Thymus (tissue), 11 donors: ENCODE results near the gene ATP13A3. TPM values are rescaled to one million over a fixed set of nuclear protein-coding genes. Genes with fewer than 3 reads are reported as not detected.

ENCODE experiments used
- DNase-seq, 9 donors: peaks; one replicate each; pipeline ENCODE4 v3.0.0-alpha.2; 2013; ENCODE audit warnings: low spot score in 9 of 9, low read depth in 6 of 9, missing footprints in 1 of 9
- H3K27ac ChIP-seq, 2 donors: one replicate each; pipeline ENCODE4 v1.5.1; 2013; ENCODE audit warnings: control low read depth in 1 of 2, low read depth in 1 of 2, low read length in 1 of 2, mild to moderate bottlenecking in 1 of 2, moderate library complexity in 1 of 2
- H3K27me3 ChIP-seq, 2 donors: one replicate each; pipeline ENCODE4 v1.5.1; 2013; ENCODE audit warnings: low read length in 1 of 2; ENCODE audit not compliant: control insufficient read depth in 2 of 2, insufficient read depth in 1 of 2
- H3K36me3 ChIP-seq, 2 donors: one replicate each; pipeline ENCODE4 v1.5.1; 2013; ENCODE audit warnings: low read length in 1 of 2, mild to moderate bottlenecking in 1 of 2, moderate library complexity in 1 of 2; ENCODE audit not compliant: control insufficient read depth in 2 of 2, insufficient read depth in 2 of 2
- H3K4me1 ChIP-seq, 2 donors: one replicate each; pipeline ENCODE4 v1.5.1; 2013; ENCODE audit warnings: low read length in 2 of 2; ENCODE audit not compliant: control insufficient read depth in 2 of 2, insufficient read depth in 2 of 2
- H3K4me3 ChIP-seq, 2 donors: one replicate each; pipeline ENCODE4 v1.5.1; 2013; ENCODE audit warnings: low read length in 2 of 2, control low read depth in 1 of 2, mild to moderate bottlenecking in 1 of 2
- H3K9me3 ChIP-seq, 2 donors: one replicate each; pipeline ENCODE4 v1.5.1; 2013; ENCODE audit warnings: low read length in 1 of 2, mild to moderate bottlenecking in 1 of 2; ENCODE audit not compliant: control insufficient read depth in 2 of 2, insufficient read depth in 1 of 2
- WGBS: extraction: QIAGEN DNeasy Blood & Tissue Kit; methylation state at CpG from one replicate; pipeline ENCODE4 v1.1.7; 2013; 5-methylcytosine and 5-hydroxymethylcytosine counted together
- polyA plus RNA-seq: library from polyadenylated mRNA; stranded (reverse); fragments of 200-250 nt; gene quantifications from one replicate; pipeline ENCODE4 v1.2.3, GENCODE V29; 2013
- total RNA-seq: library from RNA; stranded (reverse); fragments of 120-200 nt; gene quantifications from one replicate; pipeline ENCODE4 v1.2.4, GENCODE V29; 2013
- donor health status: healthy.

Gene ATP13A3
- total and polyA plus RNA-seq, 2 donors, result 18.9 to 40.1 TPM

- Histone ChIP-seq H3K4me3 (no peak overlapping the region), H3K36me3 (peaks cover 0 to 16% of the 10 kb centered on the region in 2 donors), H3K27ac (no peak overlapping the region), H3K4me1 (no peaks in the 10 kb centered on the region), H3K27me3 (no peaks in the 10 kb centered on the region), H3K9me3 (no peaks in the 10 kb centered on the region)
- 100% methylated on average over 1 of the region's 1 CpG for WGBS
- no peak for DNase-seq
These were observed 22.1 kb downstream of the ATP13A3 start for GRCh38 chr3:194464692-194465091.

- no peak overlapping the region for H3K27ac ChIP-seq
- no peaks in the 10 kb centered on the region for H3K27me3 ChIP-seq
- 98% methylated on average over 2 of the region's 2 CpGs for WGBS
- no peak overlapping the region for H3K4me3 ChIP-seq
- no peaks in the 10 kb centered on the region for H3K4me1 ChIP-seq
- DNase-seq, result no peak
- H3K36me3 ChIP-seq, result peaks cover 0 to 21% of the 10 kb centered on the region in 2 donors
- no peaks in the 10 kb centered on the region for H3K9me3 ChIP-seq
These were observed 23.9 kb downstream of the ATP13A3 start for GRCh38 chr3:194462936-194463335.

- H3K36me3 ChIP-seq, result peaks cover 0 to 21% of the 10 kb centered on the region in 2 donors
- no peak overlapping the region for H3K4me3 ChIP-seq
- no peak overlapping the region for H3K27ac ChIP-seq
- DNase-seq, result no peak
- no peaks in the 10 kb centered on the region for H3K4me1 ChIP-seq
- H3K9me3 ChIP-seq, result no peaks in the 10 kb centered on the region
- WGBS, result 98% methylated on average over 5 of the region's 5 CpGs
- no peaks in the 10 kb centered on the region for H3K27me3 ChIP-seq
These were observed 26.2 kb downstream of the ATP13A3 start for GRCh38 chr3:194460566-194460965.

- Histone ChIP-seq H3K4me3 (no peak overlapping the region), H3K27ac (no peak overlapping the region), H3K4me1 (no peaks in the 10 kb centered on the region), H3K36me3 (peaks cover 3 to 28% of the 10 kb centered on the region in 2 donors), H3K9me3 (no peaks in the 10 kb centered on the region), H3K27me3 (no peaks in the 10 kb centered on the region)
- WGBS, result 99% methylated on average over 5 of the region's 5 CpGs
- no peak for DNase-seq
These were observed 28.7 kb downstream of the ATP13A3 start for GRCh38 chr3:194458131-194458530.

- H3K36me3 ChIP-seq, result peaks cover 14 to 39% of the 10 kb centered on the region in 2 donors
These were observed 31.3 kb downstream of the ATP13A3 start for GRCh38 chr3:194455481-194455880.

DNA sequence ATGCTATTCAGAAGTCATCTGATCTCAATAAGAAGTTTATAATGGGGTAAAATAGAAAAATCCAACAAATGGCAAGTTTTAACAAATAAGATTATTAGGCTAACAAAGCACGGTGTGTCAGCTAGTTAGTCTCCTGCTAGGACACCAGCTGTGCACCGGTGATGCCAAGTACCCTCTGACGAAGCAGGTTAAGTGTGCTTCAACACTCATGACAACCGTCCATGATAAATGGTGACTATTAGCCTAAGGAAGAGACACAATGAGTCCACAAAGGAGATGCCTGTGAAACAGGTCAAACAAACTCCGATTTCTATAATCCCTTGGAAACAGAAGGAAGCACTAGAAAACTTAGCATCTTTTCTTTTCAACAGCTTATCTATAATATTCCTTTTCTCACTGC lies 36.5 kb downstream of the ATP13A3 start:
- Histone ChIP-seq H3K4me3 (no peak overlapping the region), H3K27ac (no peak overlapping the region), H3K9me3 (no peaks in the 10 kb centered on the region), H3K4me1 (no peaks in the 10 kb centered on the region), H3K27me3 (no peaks in the 10 kb centered on the region), H3K36me3 (peaks cover 21 to 62% of the 10 kb centered on the region in 2 donors)
- DNase-seq, result no peak
- 98% methylated on average over 5 of the region's 5 CpGs for WGBS

More at GRCh38 chr3:194455481-194455880, 31.3 kb downstream of the ATP13A3 start:
- Histone ChIP-seq H3K27ac (no peak overlapping the region), H3K27me3 (no peaks in the 10 kb centered on the region), H3K4me3 (no peak overlapping the region), H3K9me3 (no peaks in the 10 kb centered on the region), H3K4me1 (no peaks in the 10 kb centered on the region)
- DNase-seq, result no peak
- 95% methylated on average over 1 of the region's 1 CpG for whole genome bisulfite sequencing

- no peaks in the 10 kb centered on the region for H3K9me3 ChIP-seq
- WGBS, result 98% methylated on average over 3 of the region's 3 CpGs
- no peaks in the 10 kb centered on the region for H3K4me1 ChIP-seq
- H3K4me3 ChIP-seq, result no peak overlapping the region
- no peak for DNase-seq
- H3K27ac ChIP-seq, result no peak overlapping the region
- peaks cover 21 to 62% of the 10 kb centered on the region in 2 donors for H3K36me3 ChIP-seq
- H3K27me3 ChIP-seq, result no peaks in the 10 kb centered on the region
These were observed 36.9 kb downstream of the ATP13A3 start for GRCh38 chr3:194449913-194450312.

- Histone ChIP-seq H3K27ac (no peak overlapping the region), H3K36me3 (peaks cover 15 to 50% of the 10 kb centered on the region in 2 donors), H3K4me1 (no peaks in the 10 kb centered on the region), H3K4me3 (no peak overlapping the region), H3K27me3 (no peaks in the 10 kb centered on the region), H3K9me3 (no peaks in the 10 kb centered on the region)
- 98% methylated on average over 1 of the region's 1 CpG for WGBS
- no peak for DNase-seq
These were observed 39.1 kb downstream of the ATP13A3 start for GRCh38 chr3:194447657-194448056.

DNA sequence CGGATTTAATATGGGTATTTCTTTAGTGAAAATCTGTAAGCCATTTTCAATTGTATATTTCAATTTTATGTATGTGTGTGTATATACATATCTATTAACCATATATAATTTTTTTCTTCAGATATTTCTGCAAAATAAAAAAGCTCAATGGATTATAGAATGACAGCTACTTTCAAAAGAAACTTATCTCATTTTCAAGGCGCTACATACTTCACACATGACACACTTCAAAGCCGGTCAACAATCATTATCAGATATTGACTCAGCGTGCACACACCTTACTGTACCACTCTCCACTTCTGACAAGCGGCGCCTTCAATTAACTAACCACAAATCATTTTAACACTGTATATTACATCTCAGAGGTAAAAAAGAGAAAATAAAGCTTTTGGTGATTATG lies 39.6 kb downstream of the ATP13A3 start:
- 89% methylated on average over 6 of the region's 6 CpGs for WGBS
- Histone ChIP-seq H3K27me3 (no peaks in the 10 kb centered on the region), H3K27ac (no peak overlapping the region), H3K9me3 (no peaks in the 10 kb centered on the region), H3K4me1 (no peaks in the 10 kb centered on the region), H3K4me3 (no peak overlapping the region), H3K36me3 (peaks cover 17 to 50% of the 10 kb centered on the region in 2 donors)
- peak in 1 of 9 donors; percentile 13 for DNase-seq

DNA sequence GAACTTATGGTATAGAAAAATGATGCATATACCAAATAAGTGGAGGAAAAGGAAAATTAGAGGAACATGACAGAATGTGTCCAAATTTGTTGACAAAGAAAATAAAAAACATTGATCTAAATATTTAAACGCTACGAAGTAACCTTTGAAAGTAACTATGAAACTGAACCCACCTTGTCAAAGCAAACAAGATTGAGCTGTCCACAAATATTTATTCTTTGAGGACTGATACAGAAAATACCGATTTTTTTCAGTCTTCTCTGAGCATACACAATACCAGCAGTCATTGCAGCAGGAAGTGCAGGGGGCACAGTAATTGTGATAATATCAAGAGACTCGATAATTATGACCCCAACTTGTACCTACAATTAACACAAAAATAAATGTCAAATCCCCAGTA lies 40.0 kb downstream of the ATP13A3 start:
- no peak for DNase-seq
- 97% methylated on average over 4 of the region's 4 CpGs for WGBS
- no peak overlapping the region for H3K27ac ChIP-seq
- H3K27me3 ChIP-seq, result no peaks in the 10 kb centered on the region
- H3K9me3 ChIP-seq, result no peaks in the 10 kb centered on the region
- no peaks in the 10 kb centered on the region for H3K4me1 ChIP-seq
- H3K36me3 ChIP-seq, result peaks cover 17 to 50% of the 10 kb centered on the region in 2 donors
- no peak overlapping the region for H3K4me3 ChIP-seq
